Measurements from ENCODE around the gene MICAL2.

MICAL2 gene

DNA sequence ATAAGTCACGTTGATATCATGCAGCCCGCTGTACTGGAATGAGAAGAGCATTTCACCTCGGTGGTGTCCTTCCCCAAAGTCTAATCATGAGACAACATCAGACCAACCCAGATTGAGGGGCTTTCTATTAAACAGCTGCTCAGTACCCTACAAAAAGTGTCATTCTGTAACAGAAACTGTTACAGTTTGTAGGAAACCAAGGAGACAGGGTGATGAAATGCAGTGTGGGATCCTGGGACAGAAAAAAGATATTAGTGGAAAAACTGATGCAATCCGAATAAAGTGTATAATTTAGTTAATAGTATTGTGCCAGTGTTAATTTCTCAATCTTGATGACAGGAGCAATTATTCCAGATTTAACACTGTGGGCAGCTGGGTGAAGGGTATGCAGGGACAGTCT is 128.0 kb downstream of the MICAL2 start:
- no peak for DNase-seq

DNA sequence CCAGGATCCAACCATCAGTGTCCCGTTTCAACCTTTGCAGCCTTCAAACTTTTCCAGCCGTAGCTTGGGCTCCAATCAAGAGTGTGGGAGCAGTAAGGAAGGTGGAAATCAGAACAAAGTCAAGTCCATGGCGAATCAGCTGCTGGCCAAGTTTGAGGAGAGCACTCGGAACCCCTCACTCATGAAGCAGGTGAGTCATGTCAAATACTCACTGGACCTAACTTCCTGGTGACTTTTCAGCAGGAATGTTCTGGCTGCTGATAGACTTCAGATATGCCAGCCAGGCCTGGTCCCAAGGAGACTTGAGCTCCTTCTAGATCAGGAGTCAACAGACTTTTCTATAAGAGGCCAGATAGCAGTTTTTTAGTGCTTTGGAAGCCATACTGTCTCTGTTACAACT is 129.0 kb downstream of the MICAL2 start:
- DNase-seq = no peak

DNA sequence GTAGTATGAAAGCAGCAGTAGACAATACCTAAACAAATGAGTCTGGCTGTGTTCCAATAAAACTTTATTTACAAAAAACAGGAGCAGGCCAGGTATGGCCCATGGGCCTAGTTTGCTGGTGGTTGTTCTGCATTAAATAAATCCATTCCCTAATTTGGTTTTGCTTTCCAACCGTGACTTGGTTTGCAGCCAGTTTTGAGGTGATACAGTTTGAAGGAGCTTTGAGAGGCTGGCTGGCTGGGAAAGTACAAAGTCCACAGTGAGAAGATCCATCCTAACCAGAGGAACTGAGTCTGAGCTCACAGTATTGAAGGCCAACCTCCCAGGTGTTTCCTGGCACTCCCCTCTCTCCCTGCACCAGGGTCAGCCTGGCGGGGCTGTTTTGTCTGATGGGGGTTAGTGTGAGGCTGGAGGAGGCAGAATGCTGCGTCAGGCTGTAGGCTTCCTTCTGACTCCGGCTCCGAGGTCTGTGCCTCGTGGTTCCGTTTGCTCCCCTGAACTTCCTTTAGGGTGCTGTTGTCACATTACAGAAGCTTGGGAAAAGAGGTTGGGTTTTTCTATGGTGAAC is 129.5 kb downstream of the MICAL2 start:
- DNase-seq = no peak

DNA sequence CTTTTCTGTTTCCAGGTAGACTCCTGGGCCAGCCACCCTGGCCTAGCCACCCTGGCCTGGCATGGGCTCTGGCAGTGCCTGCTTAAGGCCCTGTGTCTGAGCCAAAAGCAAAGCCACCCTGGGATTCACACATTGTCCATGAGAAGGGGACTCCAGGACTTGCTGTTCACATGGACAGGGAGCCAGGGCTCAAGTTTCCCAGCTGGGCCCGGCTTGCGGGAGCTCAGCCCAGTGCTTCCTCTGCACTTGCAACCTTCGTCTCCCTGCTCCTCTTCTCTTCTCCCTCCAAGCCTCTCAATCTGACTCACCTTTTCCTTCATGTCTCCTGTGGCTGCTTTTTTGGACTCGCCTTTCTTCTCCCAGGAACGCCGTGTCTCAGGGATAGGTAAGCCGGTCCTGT is 130.3 kb downstream of the MICAL2 start:
- DNase-seq = no peak

DNA sequence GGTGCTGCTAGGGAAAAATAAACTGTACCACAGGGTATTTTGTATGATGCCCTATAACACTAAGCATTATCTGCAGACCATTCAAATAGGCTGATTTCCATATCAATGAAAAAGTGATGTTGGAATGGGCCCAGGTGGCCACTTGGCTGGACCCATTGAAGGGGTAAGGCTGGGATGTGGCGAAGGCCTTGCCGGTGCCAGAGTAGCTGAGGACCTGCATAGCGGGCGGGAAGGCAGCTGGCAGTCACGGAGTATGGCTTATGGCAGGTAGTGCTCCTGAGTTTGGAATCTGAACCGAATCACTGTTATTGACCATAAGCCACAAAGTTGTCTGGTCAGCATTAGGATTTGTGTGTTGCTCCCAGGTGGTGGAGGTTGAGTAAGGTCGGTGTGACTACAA is 131.0 kb downstream of the MICAL2 start:
- DNase-seq = no peak

DNA sequence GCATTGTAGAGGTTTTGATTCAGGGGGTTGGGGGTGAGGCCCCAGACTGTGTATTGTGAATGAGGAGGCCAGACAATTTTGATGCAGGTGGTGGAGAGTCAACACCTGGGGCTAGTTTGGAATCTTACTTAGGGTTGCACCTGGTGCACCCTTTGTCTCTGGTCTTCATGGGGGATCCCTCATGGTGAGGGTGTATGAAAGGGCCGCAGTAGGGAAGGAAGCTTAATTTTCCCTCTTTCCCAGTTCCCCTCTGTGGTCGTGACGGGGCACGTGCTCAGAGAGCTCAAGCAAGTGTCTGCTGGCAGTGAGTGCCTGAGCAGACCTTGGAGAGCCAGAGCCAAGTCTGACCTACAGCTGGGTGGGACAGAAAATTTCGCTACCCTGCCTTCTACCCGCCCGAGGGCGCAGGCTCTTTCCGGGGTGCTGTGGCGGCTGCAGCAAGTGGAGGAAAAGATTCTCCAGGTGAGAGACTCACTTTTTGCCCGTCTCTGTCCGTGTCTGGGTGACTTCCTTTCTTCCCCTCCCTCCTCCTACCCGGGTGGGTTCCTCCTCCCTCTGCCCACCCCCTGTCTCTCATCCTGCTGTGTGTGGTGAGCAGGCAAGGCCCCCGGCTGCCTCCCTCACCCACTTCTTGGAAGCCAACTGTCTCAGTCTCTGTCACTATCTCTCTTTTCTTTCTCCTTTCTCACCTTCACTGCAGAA is 131.7 kb downstream of the MICAL2 start:
- DNase-seq = no peak

DNA sequence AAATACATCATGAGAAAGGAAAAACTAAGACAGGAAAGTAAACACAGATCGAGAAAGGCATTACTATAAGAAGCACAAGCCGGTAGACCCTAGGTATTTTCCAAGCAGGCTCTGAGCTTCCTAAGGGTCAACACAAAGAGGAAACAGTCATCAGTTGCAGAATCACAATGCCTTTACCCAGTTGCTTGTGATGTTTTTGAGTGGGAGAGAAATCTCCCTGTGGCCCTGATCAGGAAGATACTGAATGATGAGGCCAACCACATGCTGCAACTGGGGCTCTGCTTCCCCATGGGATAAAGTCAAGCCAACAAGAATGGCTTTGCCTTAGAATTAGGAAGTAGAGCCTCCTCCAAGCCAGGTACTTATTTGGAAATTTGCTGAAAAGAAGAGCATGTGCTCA is 132.6 kb downstream of the MICAL2 start:
- DNase-seq = no peak

DNA sequence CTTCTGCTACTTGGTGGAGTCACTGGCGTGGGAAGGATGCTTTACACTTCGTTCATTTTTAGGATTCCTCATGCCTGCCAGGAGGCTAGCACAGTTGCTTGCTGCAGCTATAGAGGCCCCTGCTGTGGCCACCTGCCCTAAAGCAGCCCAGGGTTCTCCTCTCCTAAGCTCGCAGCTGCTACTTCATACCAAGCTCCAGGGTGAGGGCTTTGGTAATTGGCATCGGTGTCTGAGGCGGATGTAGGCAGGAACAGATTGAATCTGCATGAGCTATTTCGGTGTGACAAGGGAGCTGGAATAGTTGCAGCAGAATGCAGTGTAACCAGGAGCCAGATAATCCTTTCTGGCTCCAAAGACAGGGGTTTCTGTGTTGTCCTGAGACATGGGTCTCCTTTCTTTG is 133.1 kb downstream of the MICAL2 start:
- DNase-seq = no peak

DNA sequence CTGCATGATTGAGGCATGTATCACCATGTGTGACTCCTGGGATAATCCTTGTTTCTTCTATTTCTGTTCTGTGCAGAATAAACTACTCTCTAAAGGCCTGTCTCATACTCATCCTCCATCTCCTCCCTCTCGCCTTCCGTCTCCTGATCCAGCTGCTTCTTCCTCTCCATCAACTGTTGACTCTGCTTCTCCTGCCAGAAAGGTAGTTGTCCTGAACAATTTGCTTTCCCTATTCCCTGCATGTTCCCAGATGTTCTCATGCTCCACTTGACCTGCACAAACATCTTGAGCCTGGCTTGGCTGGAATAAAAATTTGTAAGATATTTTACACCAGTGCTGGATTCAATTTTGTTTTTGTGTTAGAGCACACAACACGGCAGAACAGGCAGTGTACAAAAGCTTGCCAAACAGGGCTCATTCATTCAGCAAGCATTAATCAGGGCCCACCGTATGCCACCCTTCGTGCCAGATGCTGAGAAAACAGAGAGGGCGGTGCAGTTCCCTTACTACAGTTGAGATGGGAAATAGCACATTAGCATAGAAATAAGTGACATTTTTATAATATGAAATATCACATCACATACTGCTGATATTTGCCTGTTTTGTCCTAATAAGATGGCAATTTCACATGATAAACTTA is 133.6 kb downstream of the MICAL2 start:
- no peak for DNase-seq

DNA sequence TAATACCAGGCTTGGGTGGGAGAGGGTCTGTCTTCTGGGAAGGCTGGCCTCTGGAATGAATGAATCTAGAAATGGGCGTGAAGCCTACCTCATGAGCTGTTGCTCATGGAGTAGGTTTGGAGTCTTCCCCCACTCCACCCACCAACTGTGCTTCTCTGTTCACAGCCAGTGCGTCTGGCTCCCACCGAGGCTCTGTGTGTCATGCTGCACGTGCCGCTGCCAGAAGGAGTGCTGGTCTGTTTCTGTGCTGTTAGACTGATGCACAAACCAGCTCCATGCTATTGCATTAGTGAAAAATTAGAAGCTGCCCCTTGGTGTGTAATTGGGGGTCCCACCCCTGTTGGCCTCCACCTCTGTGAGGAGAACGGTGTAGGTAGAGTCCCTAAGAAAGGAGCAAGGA is 134.7 kb downstream of the MICAL2 start:
- no peak for DNase-seq

DNA sequence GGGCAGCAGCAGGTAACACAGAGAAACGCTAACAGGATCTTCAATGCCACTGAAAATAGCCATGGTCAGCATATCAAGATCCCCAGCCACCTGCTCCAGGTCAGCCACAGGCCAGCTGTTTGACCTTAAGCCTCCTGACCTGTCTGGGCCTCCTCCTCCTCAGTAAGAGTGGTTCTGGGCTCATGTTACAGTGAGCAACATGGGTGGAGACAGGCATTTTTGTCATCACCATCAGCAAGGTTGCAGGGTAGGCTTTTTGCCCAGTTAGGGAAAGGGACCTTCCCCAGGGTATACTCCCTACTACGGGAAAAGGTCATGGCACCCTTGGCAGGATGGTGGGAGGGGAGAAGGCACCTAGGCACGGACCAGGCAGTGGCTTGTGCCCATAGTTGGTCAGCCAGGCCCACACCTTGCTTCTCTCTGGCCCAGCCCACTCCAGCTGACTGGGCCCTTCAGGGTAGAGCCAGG is 135.2 kb downstream of the MICAL2 start:
- no peak for DNase-seq

DNA sequence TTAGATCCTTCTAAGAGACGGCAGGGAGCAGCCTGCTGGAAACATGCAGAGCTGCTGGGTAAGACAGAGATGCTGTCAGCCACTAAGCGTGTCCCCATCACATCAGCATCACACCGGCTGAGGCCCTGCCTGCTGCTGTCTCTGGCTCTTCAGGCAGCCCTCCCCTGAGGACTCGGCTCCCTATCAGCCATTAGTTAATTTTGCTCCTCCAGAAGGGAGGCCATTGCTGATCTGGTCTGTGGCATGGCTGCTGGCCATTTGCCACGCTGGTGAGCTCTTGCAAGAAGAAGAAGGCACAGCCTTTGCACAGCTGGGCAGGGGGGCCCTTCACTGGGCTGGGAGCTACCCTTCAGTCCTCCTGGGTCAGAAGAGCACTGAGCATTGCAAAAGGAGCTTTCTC is 135.8 kb downstream of the MICAL2 start:
- DNase-seq = no peak

DNA sequence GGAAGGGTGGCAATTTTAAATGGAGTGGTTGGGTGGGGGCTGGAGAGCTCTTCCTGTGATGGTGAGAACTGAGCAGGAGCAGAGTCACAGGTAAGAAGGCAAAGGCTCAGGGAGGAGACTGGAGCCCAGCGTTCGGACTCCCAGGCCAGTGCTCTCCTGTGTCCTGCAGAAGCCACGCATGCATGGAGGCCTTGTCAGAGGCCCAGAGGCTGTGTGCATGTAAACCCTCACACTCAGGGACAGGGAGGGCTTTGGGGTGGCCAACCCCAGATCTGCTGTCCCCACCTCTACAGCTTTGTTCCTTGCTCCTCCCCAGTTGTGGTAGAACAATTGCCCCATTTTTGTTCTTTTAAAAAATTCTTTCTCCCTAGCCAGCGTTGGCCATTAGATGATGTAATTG is 136.6 kb downstream of the MICAL2 start:
- DNase-seq = no peak

DNA sequence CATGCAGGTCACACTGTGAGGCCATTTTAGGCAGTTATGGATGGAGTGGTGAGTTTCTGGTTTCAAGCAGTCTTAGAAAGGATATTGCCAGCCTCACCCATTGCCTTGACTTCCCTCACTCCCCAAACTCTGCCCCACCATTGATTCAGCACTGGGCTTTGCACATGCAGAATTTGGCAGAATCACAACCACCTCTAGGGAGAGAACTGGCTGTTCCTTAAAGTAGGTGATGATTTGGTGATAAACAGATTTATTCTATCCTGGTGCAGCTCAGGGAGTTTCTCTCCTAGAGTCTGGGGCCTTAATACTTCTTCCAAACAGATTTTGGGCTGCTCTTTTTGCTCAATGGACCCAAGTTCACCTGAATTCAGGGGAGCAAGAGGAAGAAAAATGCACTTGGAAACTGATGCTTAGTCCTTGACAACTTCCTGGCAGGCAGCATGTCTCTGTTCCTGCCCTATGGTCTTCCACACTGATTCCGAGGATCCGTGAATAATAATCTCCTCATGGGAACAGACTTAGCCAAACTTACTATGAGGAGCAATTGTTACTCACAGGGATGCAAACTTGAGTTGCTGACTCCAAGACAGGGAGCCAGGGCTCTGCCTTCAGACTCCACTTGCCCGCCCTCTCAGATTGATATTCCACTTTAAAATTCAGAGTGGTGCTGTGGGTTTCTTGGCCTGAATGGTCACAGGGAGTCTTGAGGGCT is 137.3 kb downstream of the MICAL2 start:
- no peak for DNase-seq

DNA sequence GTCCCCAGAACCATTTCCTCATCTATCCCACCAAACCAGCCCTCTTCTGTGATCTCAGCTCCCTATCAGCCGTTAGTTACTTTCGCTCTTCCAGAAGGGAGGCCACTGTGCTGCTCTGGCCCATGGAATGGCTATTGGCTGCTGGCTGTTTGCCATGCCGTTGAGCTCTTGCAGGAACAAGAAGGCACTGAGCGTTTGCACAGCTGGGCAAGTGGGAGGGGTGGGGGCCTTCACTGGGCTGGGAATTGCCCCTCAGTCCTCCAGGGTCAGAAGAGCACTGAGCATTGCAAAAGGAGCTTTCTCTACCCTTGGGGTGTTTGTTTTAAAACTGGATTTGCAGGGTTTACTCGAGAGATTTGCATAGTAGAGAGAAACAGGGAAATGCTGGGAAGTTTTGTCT is 137.9 kb downstream of the MICAL2 start:
- DNase-seq = no peak

DNA sequence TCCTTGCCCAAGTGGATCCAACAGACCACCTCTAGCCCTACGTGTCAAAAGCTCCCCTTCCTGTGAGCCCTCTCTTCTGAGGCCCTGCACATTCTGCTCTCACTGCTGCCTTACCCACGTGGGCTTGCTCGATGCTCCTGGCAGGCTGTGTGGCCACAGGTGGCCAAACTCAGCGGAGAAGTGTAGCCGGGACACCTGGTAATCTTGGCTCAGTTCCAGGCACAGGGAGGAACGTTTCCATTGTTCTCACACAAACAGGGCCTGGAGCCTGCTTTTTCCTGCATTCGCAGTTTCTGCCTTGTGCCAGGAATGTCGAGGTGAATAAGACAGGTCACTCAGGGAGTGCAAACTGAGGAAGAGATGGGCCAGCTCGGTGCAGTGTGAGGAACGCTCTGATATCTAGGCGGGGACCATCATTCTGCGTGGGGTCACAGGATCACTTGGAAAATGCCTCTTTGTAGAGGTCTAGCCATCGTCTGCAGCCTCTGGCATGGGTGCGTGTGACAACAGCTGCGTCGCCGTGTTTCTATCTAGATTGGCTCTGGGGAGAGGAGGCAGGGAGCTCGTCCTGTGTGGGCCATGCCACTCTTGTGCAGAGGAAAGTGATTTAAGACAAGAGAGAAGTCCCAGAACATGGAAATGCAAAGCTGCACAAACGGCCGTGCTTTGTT is 139.3 kb downstream of the MICAL2 start:
- no peak for DNase-seq

DNA sequence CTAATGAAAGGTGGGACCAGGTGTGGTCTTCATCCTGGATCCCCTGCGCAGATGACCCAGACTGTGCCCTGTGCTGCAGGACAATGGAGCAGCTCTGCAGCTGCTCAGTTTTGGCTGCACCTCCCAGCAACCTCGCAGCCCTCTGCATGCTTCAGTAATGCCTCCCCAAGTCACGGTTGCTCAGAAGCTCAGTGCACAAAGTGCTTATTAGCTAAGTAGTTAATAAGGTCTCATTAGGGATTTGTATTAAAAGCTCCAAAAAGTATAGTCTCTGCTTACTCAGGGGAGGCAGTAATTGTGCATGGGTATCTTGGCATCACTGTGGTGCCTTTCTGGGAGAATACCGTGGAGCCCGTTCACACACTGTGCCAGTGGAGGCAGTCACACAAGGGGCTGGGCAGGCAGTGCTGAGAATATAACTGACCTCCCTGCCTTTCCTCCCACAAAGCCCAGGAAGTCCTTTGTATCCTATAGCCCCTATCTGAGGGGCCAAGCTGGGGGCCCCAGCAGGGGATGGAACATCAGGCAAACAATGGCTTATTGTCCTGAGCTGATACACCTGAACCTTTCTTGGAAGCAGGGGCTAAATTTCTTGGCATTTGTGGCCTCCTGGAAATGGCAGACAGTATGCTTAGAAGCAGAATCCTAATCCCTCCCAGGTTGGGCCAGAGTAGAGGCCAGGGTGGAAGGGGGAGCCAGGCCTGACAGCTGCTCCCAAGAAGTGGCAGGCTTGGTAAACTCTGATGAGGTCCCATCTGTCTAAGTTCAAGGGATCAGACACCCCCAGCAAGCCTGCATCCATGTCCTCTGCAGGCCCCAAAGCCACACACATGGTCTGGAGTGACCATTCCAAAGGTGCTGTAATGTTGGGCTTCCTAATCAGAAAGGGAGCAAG is 141.5 kb downstream of the MICAL2 start:
- DNase-seq = no peak

DNA sequence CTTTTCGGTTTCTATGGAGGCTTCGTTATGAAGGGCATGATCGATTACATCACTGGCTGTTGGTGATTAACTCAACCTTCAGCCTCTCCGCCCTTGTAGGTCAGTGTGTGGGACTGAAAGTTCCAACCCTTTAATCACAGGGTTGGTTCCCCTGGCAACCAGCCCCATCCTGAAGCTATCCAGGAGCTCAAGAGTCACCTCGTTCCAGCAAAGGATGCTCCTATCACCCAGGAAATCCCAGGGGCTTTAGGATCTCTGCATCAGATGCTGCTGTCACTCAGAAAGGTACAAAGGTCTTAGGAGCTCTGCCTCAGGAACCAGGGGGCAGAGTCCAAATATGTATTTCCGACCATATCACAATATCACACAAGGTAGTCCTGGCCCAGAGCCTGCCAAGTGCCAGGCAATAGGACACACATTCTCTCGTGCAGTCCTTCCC is 143.5 kb downstream of the MICAL2 start:
- DNase-seq = no peak

DNA sequence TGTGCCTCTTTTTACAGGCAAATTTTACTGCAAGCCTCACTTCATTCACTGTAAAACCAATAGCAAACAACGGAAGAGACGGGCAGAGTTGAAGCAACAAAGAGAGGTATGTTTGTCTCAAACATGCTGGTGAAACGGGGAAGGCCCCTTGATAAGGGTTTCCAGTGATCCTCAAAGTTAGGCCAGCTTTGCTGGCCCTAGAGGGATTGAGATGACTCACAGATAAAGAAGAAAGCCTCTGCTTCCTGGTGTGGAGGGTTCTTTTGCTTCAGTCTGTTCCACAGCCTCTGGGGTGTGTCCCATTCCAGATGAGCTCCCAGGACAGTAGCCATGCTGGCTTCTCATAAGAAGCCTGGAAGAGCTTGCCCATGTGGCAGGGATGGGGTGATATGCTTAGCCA is 148.1 kb downstream of the MICAL2 start:
- no peak for DNase-seq

DNA sequence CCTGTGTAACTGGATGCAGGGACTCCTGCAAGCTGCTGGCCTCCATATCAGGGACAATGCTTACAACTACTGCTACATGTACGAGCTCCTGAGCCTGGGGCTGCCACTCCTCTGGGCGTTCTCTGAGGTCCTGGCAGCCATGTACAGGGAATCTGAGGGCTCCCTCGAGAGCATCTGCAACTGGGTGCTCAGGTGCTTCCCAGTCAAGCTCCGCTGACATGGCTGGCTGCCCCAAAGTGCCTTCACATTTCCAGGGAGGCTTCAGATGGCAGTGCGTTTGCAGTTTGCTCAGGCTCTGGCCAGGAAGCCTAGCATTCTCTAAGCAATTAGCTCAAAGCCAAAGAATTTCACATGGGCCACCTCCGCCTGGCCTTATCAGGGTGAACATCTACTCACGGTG is 149.6 kb downstream of the MICAL2 start:
- no peak for DNase-seq

DNA sequence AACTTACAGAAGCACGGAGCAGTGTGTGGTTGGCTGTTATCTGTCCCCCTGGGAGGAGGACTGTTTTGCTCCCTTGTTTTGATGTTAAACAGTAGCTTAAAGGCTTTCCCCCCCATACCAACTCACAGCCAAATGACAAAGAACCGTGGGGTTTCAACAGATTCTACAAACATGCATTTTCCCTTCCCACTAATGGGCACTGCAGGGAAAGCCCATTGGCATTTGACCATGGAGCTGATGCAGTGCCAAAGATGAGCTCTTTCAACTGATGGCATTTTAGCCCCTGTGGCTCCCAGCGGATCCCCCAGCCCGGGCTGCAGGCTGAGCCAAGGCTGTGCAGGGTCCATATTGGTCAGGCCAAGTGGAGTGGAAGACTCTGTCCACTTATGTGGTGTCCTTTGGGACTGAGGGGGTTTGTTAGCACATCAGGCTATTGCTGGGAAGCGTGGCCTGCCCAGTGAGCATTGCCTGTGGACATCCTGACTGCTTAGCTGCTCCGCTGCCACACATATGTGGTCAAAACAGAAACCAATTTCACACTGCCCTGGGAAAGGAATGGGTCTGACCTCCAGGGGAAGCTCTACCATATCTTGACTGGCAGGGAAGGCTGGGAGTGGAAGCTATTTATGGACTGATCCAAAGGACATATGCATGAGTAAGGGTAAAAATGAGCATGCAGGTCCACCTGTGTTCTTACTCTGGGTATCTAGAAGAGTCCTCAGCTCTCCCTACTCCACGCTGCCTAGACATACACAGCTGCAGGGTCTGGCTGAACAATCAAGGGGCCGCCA is 150.5 kb downstream of the MICAL2 start:
- DNase-seq = no peak
